ENCODE data around the gene SNRPB2. TPM values are rescaled to one million over a fixed set of nuclear protein-coding genes. Genes with fewer than 3 reads are reported as not detected.
A peak's percentile ranks its signal among the peaks of the same experiment; 100 is the strongest.

SNRPB2 gene
- total RNA-seq, 1 experiment from 2014 or later, result 93.2 TPM

GRCh38 chr20:16747291-16747811, 17.5 kb downstream of the SNRPB2 start:
- H3K27me3 Mint-ChIP-seq (ENCODE audit: insufficient read depth, unreplicated experiment), result peaks cover 6% of the 10 kb centered on the region
- H3K9me3 ChIP-seq, result no peaks in the 10 kb centered on the region
- peaks cover 8% of the 10 kb centered on the region for H3K4me1 ChIP-seq
- intact Hi-C loops (cut with micrococcal nuclease; ENCODE audit: unreplicated experiment), result no loop called here
- TF ChIP-seq CTCF (IDR thresholded peaks at IDR 0.05; ENCODE audit: insufficient read depth in 1 of 2, low read depth in 1 of 2, low read length in 1 of 2, severe bottlenecking in 1 of 2, unreplicated experiment in 1 of 2), result peak in 1 of 2 experiments; percentile 32
- H3K27ac Mint-ChIP-seq (ENCODE audit: unreplicated experiment), result no peak overlapping the region
- DNase-seq, result peak in 1 of 2 experiments; percentile 20
- no peak overlapping the region for H3K4me3 Mint-ChIP-seq (ENCODE audit: unreplicated experiment)
- no peaks in the 10 kb centered on the region for H3K9me3 Mint-ChIP-seq (ENCODE audit: unreplicated experiment)
- H3K36me3 ChIP-seq (ENCODE audit: control insufficient read depth, insufficient read depth, low read length), result no peaks in the 10 kb centered on the region
- ChIA-PET CTCF (interaction anchor here (0.7 to 1.0 kb wide), 2 partner anchors 14 kb away, joined by 3 to 6 read pairs; no protein-coding TSS in a partner anchor), POLR2A (no interaction called here)
- no peaks in the 10 kb centered on the region for H3K4me1 Mint-ChIP-seq (ENCODE audit: low read depth, unreplicated experiment)
- no peaks in the 10 kb centered on the region for H3K27me3 ChIP-seq (replicated peaks; ENCODE audit: control insufficient read depth, insufficient read depth, low read length)
- no TSS peak for BruUV-seq (replicated peaks)
- peaks cover 7% of the 10 kb centered on the region for H3K36me3 Mint-ChIP-seq (ENCODE audit: insufficient read depth, unreplicated experiment)
- no peak overlapping the region for H3K4me3 ChIP-seq (ENCODE audit: low read depth, low read length)

GRCh38 chr20:16748308-16748900, 18.6 kb downstream of the SNRPB2 start, which contains the start of gene OTOR:
OTOR (plus strand) TSS chr20:16748358; CDS start chr20:16748402, 44 bp downstream.
- no peaks in the 10 kb centered on the region for H3K9me3 Mint-ChIP-seq (ENCODE audit: unreplicated experiment)
- peaks cover 5% of the 10 kb centered on the region for H3K36me3 Mint-ChIP-seq (ENCODE audit: insufficient read depth, unreplicated experiment)
- DNase-seq, result no peak
- no peaks in the 10 kb centered on the region for H3K9me3 ChIP-seq
- no peaks in the 10 kb centered on the region for H3K27me3 ChIP-seq (replicated peaks; ENCODE audit: control insufficient read depth, insufficient read depth, low read length)
- intact Hi-C loops (cut with micrococcal nuclease; ENCODE audit: unreplicated experiment), result no loop called here
- no peaks in the 10 kb centered on the region for H3K4me1 Mint-ChIP-seq (ENCODE audit: low read depth, unreplicated experiment)
- no TSS peak for BruUV-seq (replicated peaks)
- peaks cover 6% of the 10 kb centered on the region for H3K27me3 Mint-ChIP-seq (ENCODE audit: insufficient read depth, unreplicated experiment)
- H3K36me3 ChIP-seq (ENCODE audit: control insufficient read depth, insufficient read depth, low read length), result no peaks in the 10 kb centered on the region
- ChIA-PET CTCF (no interaction called here), POLR2A (no interaction called here)
- H3K4me3 Mint-ChIP-seq (ENCODE audit: unreplicated experiment), result no peak within 1 kb of the TSS
- H3K4me3 ChIP-seq (ENCODE audit: low read depth, low read length), result no peak within 1 kb of the TSS
- peaks cover 8% of the 10 kb centered on the region for H3K4me1 ChIP-seq
- H3K27ac Mint-ChIP-seq (ENCODE audit: unreplicated experiment), result no peak within 1 kb of the TSS
- TF ChIP-seq CTCF (IDR thresholded peaks at IDR 0.05; ENCODE audit: insufficient read depth in 1 of 2, low read depth in 1 of 2, low read length in 1 of 2, severe bottlenecking in 1 of 2, unreplicated experiment in 1 of 2), result no peak

- no TSS peak for BruUV-seq (replicated peaks)
- peak; percentile 22 to 29 for TF ChIP-seq CTCF (IDR thresholded peaks at IDR 0.05; ENCODE audit: insufficient read depth in 1 of 2, low read depth in 1 of 2, low read length in 1 of 2, severe bottlenecking in 1 of 2, unreplicated experiment in 1 of 2)
Measured at GRCh38 chr20:16749573-16749972, 19.7 kb downstream of the SNRPB2 start.

More at GRCh38 chr20:16749573-16749972, 19.7 kb downstream of the SNRPB2 start:
- Mint-ChIP-seq H3K4me1 (ENCODE audit: low read depth, unreplicated experiment) (no peaks in the 10 kb centered on the region), H3K9me3 (ENCODE audit: unreplicated experiment) (peaks cover 2% of the 10 kb centered on the region), H3K27me3 (ENCODE audit: insufficient read depth, unreplicated experiment) (peaks cover 9% of the 10 kb centered on the region), H3K4me3 (ENCODE audit: unreplicated experiment) (no peak overlapping the region), H3K27ac (ENCODE audit: unreplicated experiment) (no peak overlapping the region), H3K36me3 (ENCODE audit: insufficient read depth, unreplicated experiment) (no peaks in the 10 kb centered on the region)
- ChIA-PET POLR2A (no interaction called here), CTCF (no interaction called here)
- Histone ChIP-seq H3K36me3 (ENCODE audit: control insufficient read depth, insufficient read depth, low read length) (no peaks in the 10 kb centered on the region), H3K4me1 (peaks cover 8% of the 10 kb centered on the region), H3K9me3 (no peaks in the 10 kb centered on the region), H3K27me3 (replicated peaks; ENCODE audit: control insufficient read depth, insufficient read depth, low read length) (no peaks in the 10 kb centered on the region), H3K4me3 (ENCODE audit: low read depth, low read length) (no peak overlapping the region)
- intact Hi-C loops (cut with micrococcal nuclease; ENCODE audit: unreplicated experiment), result no loop called here
- DNase-seq, result peak in 1 of 2 experiments; percentile 44
